ENCODE measurements around the gene ODF2.

DNA sequence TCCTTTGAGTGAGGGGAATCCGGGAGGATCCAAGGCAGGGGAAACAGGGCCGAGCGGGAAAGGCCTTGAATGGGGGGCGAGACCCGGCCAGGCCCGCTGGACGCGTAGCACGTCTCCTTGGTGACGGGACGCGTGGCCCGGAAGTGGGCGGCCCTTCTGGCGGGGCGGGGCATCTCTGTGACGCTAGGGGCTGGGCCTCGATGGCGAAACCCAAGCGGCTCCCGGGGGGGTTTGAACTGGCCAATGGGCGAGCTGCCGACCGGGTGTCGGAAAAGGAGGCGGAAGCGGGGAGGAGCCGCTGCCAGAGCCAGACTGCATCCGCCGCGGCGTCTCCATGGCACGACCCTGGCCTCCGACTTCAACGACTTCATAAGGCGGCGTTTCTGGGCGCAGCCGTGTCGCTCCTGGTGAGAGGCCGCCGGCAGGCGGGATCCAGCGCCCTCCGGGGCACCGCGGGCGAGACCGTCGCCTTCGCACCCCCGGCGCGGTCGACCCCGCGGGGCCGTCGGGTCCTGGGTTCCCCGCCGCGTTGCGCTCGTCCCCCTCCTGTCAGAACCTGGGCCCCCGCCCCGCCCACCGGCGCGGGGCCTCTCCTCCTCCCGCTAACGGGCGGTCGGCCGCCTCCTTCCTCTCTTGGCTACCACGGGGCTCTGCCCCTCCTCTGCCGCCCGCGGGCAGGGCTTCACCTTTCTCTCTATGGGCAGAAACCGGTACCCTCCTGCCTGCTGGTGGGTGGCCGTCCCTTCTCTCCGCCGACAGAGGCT is at the start of gene ODF2:
- TF ChIP-seq POLR2A (IDR thresholded peaks at IDR 0.05) (peak in 1 of 2 donors; percentile 48), CTCF (IDR thresholded peaks at IDR 0.05) (no peak)

Data from heart left ventricle (tissue), 13 donors.